ENCODE measurements around the gene SLC7A9. TPM values are rescaled to one million over a fixed set of nuclear protein-coding genes. Genes with fewer than 3 reads are reported as not detected.

Gene SLC7A9
- total RNA-seq, 2 donors from 2014 or later = not detected

- TF ChIP-seq CTCF (IDR thresholded peaks at IDR 0.05) = no peak
- no peak for TF ChIP-seq POLR2A (IDR thresholded peaks at IDR 0.05)
- Histone ChIP-seq H3K4me3 (no peak overlapping the region), H3K9me3 (no peaks in the 10 kb centered on the region), H3K36me3 (replicated peaks in 1 of 2; ENCODE audit: insufficient read depth in 1 of 2, low read depth in 2 of 2) (no peaks in the 10 kb centered on the region), H3K27ac (no peak overlapping the region), H3K27me3 (no peaks in the 10 kb centered on the region), H3K4me1 (no peaks in the 10 kb centered on the region)
- no peak for ATAC-seq
- no peak for DNase-seq
- 79 to 87% methylated on average over 8 to 11 of the region's 12 CpGs for WGBS, 2 donors
- intact Hi-C loops (cut with DNase I) = no loop called here
Measured at GRCh38 chr19:32866564-32867265, 2.9 kb downstream of the SLC7A9 start.

GRCh38 chr19:32866061-32866460 is 3.5 kb downstream of the SLC7A9 start:
- intact Hi-C loops (cut with DNase I) = no loop called here
- H3K4me3 ChIP-seq = no peak overlapping the region
- ATAC-seq (no peak), DNase-seq (no peak)
- TF ChIP-seq CTCF (IDR thresholded peaks at IDR 0.05) = no peak
- TF ChIP-seq POLR2A (IDR thresholded peaks at IDR 0.05) = no peak
- H3K27me3 ChIP-seq = no peaks in the 10 kb centered on the region
- WGBS, 2 donors = 81 to 90% methylated on average over 4 to 7 of the region's 7 CpGs
- H3K36me3 ChIP-seq (replicated peaks in 1 of 2; ENCODE audit: insufficient read depth in 1 of 2, low read depth in 2 of 2) = no peaks in the 10 kb centered on the region
- no peaks in the 10 kb centered on the region for H3K9me3 ChIP-seq
- no peak overlapping the region for H3K27ac ChIP-seq
- H3K4me1 ChIP-seq = no peaks in the 10 kb centered on the region

- Histone ChIP-seq H3K27ac (no peak overlapping the region), H3K9me3 (no peaks in the 10 kb centered on the region), H3K36me3 (replicated peaks in 1 of 2; ENCODE audit: insufficient read depth in 1 of 2, low read depth in 2 of 2) (no peaks in the 10 kb centered on the region), H3K27me3 (no peaks in the 10 kb centered on the region), H3K4me3 (no peak overlapping the region), H3K4me1 (no peaks in the 10 kb centered on the region)
- DNase-seq (no peak), ATAC-seq (no peak)
- no peak for TF ChIP-seq CTCF (IDR thresholded peaks at IDR 0.05)
- no peak for TF ChIP-seq POLR2A (IDR thresholded peaks at IDR 0.05)
- intact Hi-C loops (cut with DNase I) = no loop called here
- 83 to 90% methylated on average over 6 of the region's 6 CpGs for WGBS, 2 donors
Measured at GRCh38 chr19:32865326-32865725, 4.2 kb downstream of the SLC7A9 start.

- intact Hi-C loops (cut with DNase I) = no loop called here
- no peak for DNase-seq
- H3K27me3 ChIP-seq = no peaks in the 10 kb centered on the region
Measured at GRCh38 chr19:32864318-32865007, 5.1 kb downstream of the SLC7A9 start.

More at GRCh38 chr19:32864318-32865007, 5.1 kb downstream of the SLC7A9 start:
- 74 to 81% methylated on average over 3 to 35 of the region's 35 CpGs for WGBS, 2 donors
- no peaks in the 10 kb centered on the region for H3K36me3 ChIP-seq (replicated peaks in 1 of 2; ENCODE audit: insufficient read depth in 1 of 2, low read depth in 2 of 2)
- no peak overlapping the region for H3K27ac ChIP-seq
- no peak for TF ChIP-seq CTCF (IDR thresholded peaks at IDR 0.05)
- no peak for TF ChIP-seq POLR2A (IDR thresholded peaks at IDR 0.05)
- ATAC-seq = no peak
- H3K4me3 ChIP-seq = no peak overlapping the region
- H3K9me3 ChIP-seq = no peaks in the 10 kb centered on the region
- no peaks in the 10 kb centered on the region for H3K4me1 ChIP-seq
